ENCODE results near the gene ALDH3B2.

ALDH3B2 gene

GRCh38 chr11:67616431-67617242 lies 57.8 kb downstream of the ALDH3B2 start:
- TF ChIP-seq CTCF (conservative IDR thresholded peaks at IDR 0.05; ENCODE audit: low read depth), result no peak
- no peak overlapping the region for H3K27ac ChIP-seq
- POLR2A ChIA-PET (ENCODE audit: low non-redundant PET), result no interaction called here
- CTCF ChIA-PET, result interaction anchor here (0.7 to 1.1 kb wide), 2 partner anchors 22 to 43 kb away, joined by 3 to 4 read pairs; no protein-coding TSS in a partner anchor
- DNase-seq (ENCODE audit: low spot score), result no peak

- ChIA-PET CTCF (interaction anchor here (0.7 to 1.1 kb wide), 2 partner anchors 23 to 43 kb away, joined by 3 to 4 read pairs; no protein-coding TSS in a partner anchor), POLR2A (ENCODE audit: low non-redundant PET) (no interaction called here)
- H3K27ac ChIP-seq, result no peak overlapping the region
- DNase-seq (ENCODE audit: low spot score), result no peak
- peak; percentile 9; the same call in 1 of the 2 replicates for TF ChIP-seq CTCF (conservative IDR thresholded peaks at IDR 0.05; ENCODE audit: low read depth)
Observed at GRCh38 chr11:67615728-67616430, 58.5 kb downstream of the ALDH3B2 start.

GRCh38 chr11:67614730-67615714 lies 59.4 kb downstream of the ALDH3B2 start:
- peak; percentile 33 for DNase-seq (ENCODE audit: low spot score)
- POLR2A ChIA-PET (ENCODE audit: low non-redundant PET), result no interaction called here
- CTCF ChIA-PET, result interaction anchor here (0.6 to 1.7 kb wide), 11 partner anchors 9 to 444 kb away, joined by 3 to 15 read pairs (median 3); partner anchors contain the start of gene NUDT8
- H3K27ac ChIP-seq, result peak overlapping the region; percentile 72
- peak; percentile 45 for TF ChIP-seq CTCF (conservative IDR thresholded peaks at IDR 0.05; ENCODE audit: low read depth)

- peak; percentile 71 for TF ChIP-seq CTCF (conservative IDR thresholded peaks at IDR 0.05; ENCODE audit: low read depth)
- peak overlapping the region; percentile 72 for H3K27ac ChIP-seq
- ChIA-PET CTCF (interaction anchor here (0.6 to 1.7 kb wide), 11 partner anchors 9 to 1831 kb away, joined by 3 to 15 read pairs (median 3); partner anchors contain the start of gene NUDT8), POLR2A (ENCODE audit: low non-redundant PET) (no interaction called here)
- peak; percentile 40 for DNase-seq (ENCODE audit: low spot score)
Observed at GRCh38 chr11:67613960-67614715, 60.3 kb downstream of the ALDH3B2 start.

- TF ChIP-seq CTCF (conservative IDR thresholded peaks at IDR 0.05; ENCODE audit: low read depth), result no peak
- ChIA-PET CTCF (interaction anchor here (0.6 to 1.7 kb wide), 8 partner anchors 12 to 1830 kb away, joined by 3 to 15 read pairs (median 3); partner anchors contain the start of gene NUDT8), POLR2A (ENCODE audit: low non-redundant PET) (no interaction called here)
- peak overlapping the region; percentile 72 for H3K27ac ChIP-seq
- no peak for DNase-seq (ENCODE audit: low spot score)
Observed at GRCh38 chr11:67613313-67613959, 61.0 kb downstream of the ALDH3B2 start.

All from RWPE1 (cell line).